Endothelial cell of umbilical vein (primary cell): ENCODE measurements around the gene EPDR1. TPM values are rescaled to one million over a fixed set of nuclear protein-coding genes. Genes with fewer than 3 reads are reported as not detected.

Experiments used
- BruUV-seq: library from RNA; stranded (reverse); fragments of 400-500 nt; replicated peaks from 2 replicates; lab custom pipeline; 2021; lab: Mats Ljungman, UMichigan
- CTCF ChIA-PET: fragments of 300-600, 350-600 bp; sonication (Branson Sonifier 250); formaldehyde crosslinking; loops from one replicate; lab custom pipeline; 2021; ENCODE audit warnings: antibody characterized with exemption, inconsistent platforms; lab: Charles Lee
- POLR2A ChIA-PET: fragments of 300-600, 350-600 bp; sonication (Branson Sonifier 250); formaldehyde crosslinking; loops from one replicate; lab custom pipeline; 2021; ENCODE audit warnings: antibody characterized with exemption, inconsistent platforms; lab: Charles Lee
- DNase-seq: peaks from one replicate; pipeline ENCODE4 v3.0.0-alpha.2; 2011; ENCODE audit warnings: low read depth, low spot score
- FAIRE-seq: peaks from 2 replicates; lab custom pipeline; 2011; peaks lifted over from hg19 to GRCh38; lab: Jason Lieb, UNC
- H2AFZ ChIP-seq: 2 replicates; pipeline ENCODE4 v1.6.0; 2012; ENCODE audit warnings: low read depth, low read length, control low read depth, inconsistent platforms
- H3K27ac ChIP-seq: 2 replicates; pipeline ENCODE4 v1.5.1; 2011; ENCODE audit warnings: low read depth, mild to moderate bottlenecking, control low read depth, low read length, moderate library complexity; ENCODE audit not compliant: insufficient read depth
- H3K27me3 ChIP-seq, 2 experiments: 2 replicates each; pipeline versions ENCODE4 v1.6.0 to v1.6.1; 2011; ENCODE audit warnings: low read length in 2 of 2, mixed read lengths in 1 of 2; ENCODE audit not compliant: control insufficient read depth in 2 of 2, insufficient read depth in 2 of 2
- H3K36me3 ChIP-seq, 2 experiments: 2 replicates in 1 of 2; 3 replicates in 1 of 2; pipeline ENCODE4 v1.5.1; 2011; ENCODE audit warnings: low read length in 2 of 2, mild to moderate bottlenecking in 1 of 2, moderate library complexity in 1 of 2; ENCODE audit not compliant: control insufficient read depth in 2 of 2, insufficient read depth in 2 of 2; ENCODE audit errors: extremely low read depth in 1 of 2
- H3K4me1 ChIP-seq: 3 replicates; pipeline ENCODE4 v1.5.1; 2011; ENCODE audit warnings: mild to moderate bottlenecking, low read length; ENCODE audit not compliant: control insufficient read depth, insufficient read depth; ENCODE audit errors: extremely low read depth
- H3K4me2 ChIP-seq: 2 replicates; pipeline ENCODE4 v1.6.1; 2011; ENCODE audit warnings: low read length, control low read depth, mixed read lengths; ENCODE audit not compliant: insufficient read depth
- H3K4me3 ChIP-seq, 3 experiments: fragments of 200-600 bp in 1 of 3; sonication (generic), shearing (Covaris generic) in 1 of 3; replicated peaks in 1 of 3; 2 replicates each; pipeline ENCODE4 v1.5.1; 2011 to 2016; ENCODE audit warnings: control low read depth in 3 of 3, low read length in 3 of 3, mild to moderate bottlenecking in 2 of 3, inconsistent platforms in 1 of 3, low read depth in 1 of 3, moderate library complexity in 1 of 3; ENCODE audit not compliant: insufficient read depth in 1 of 3
- H3K79me2 ChIP-seq: 2 replicates; pipeline ENCODE4 v1.6.0; 2012; ENCODE audit warnings: low read length, inconsistent platforms; ENCODE audit not compliant: control insufficient read depth, insufficient read depth
- H3K9ac ChIP-seq: replicated peaks from 2 replicates; pipeline ENCODE3; 2011; ENCODE audit warnings: low read length, control low read depth; ENCODE audit not compliant: insufficient read depth; ENCODE audit errors: extremely low read depth
- H3K9me1 ChIP-seq: replicated peaks from 3 replicates; pipeline ENCODE4 v1.6.0; 2011; ENCODE audit warnings: mild to moderate bottlenecking, low read length; ENCODE audit not compliant: control insufficient read depth, insufficient read depth; ENCODE audit errors: extremely low read depth
- H3K9me3 ChIP-seq: replicated peaks from 2 replicates; pipeline ENCODE4 v1.5.1; 2012; ENCODE audit warnings: low read length, inconsistent platforms; ENCODE audit not compliant: control insufficient read depth, insufficient read depth
- H4K20me1 ChIP-seq: replicated peaks from 2 replicates; pipeline ENCODE3; 2011; ENCODE audit warnings: mild to moderate bottlenecking, low read length; ENCODE audit not compliant: control insufficient read depth, insufficient read depth; ENCODE audit errors: extremely low read depth
- EZH2 ChIP-seq: IDR thresholded peaks from 2 replicates; pipeline ENCODE4 v1.6.1; 2012; ENCODE audit warnings: borderline replicate concordance, low read depth, mild to moderate bottlenecking, moderate library complexity, low read length, inconsistent platforms; ENCODE audit not compliant: severe bottlenecking
- FOS ChIP-seq: IDR thresholded peaks from 2 replicates; pipeline ENCODE4 v1.6.1; 2011; ENCODE audit warnings: mild to moderate bottlenecking, low read length, moderate library complexity, borderline replicate concordance; ENCODE audit not compliant: insufficient read depth
- GATA2 ChIP-seq: IDR thresholded peaks from 2 replicates; pipeline ENCODE4 v1.7.0; 2011; ENCODE audit warnings: low read depth, mild to moderate bottlenecking, moderate library complexity, mixed read lengths, low read length; ENCODE audit not compliant: insufficient read length, insufficient read depth
- JUN ChIP-seq: IDR thresholded peaks from 2 replicates; pipeline ENCODE4 v1.6.1; 2011; ENCODE audit warnings: borderline replicate concordance, low read depth; ENCODE audit not compliant: insufficient read length, insufficient read depth
- MYC ChIP-seq: IDR thresholded peaks from one replicate; pipeline ENCODE4 v1.6.1; 2011; ENCODE audit warnings: mild to moderate bottlenecking, low read depth, low read length
- POLR2A ChIP-seq: IDR thresholded peaks from 2 replicates; pipeline ENCODE4 v1.6.1; 2012; ENCODE audit warnings: low read depth, mild to moderate bottlenecking, control low read depth, low read length
- POLR2AphosphoS5 ChIP-seq: IDR thresholded peaks from 2 replicates; pipeline ENCODE4 v1.6.1; 2012; ENCODE audit warnings: low read depth, mild to moderate bottlenecking, control low read depth, low read length, moderate library complexity; ENCODE audit not compliant: insufficient read depth
- dilution Hi-C: fragments of 300-500 bp; cut with MboI; formaldehyde crosslinking; loops from one replicate; pipeline ENCODE4 v1.15.0; 2019; ENCODE audit warnings: low sequenced_read_pairs; ENCODE audit not compliant: extremely low pct_ligation_motif_present
- intact Hi-C: fragments of 100-400 bp; cut with micrococcal nuclease; formaldehyde crosslinking; loops from one replicate; pipeline ENCODE4 v1.10.0; 2022
- polyA plus RNA-seq, 4 experiments: library from polyadenylated mRNA; depleted of rRNA in 3 of 4; stranded (reverse) in 3 of 4; unstranded in 1 of 4; fragments of >200 nt; gene quantifications; 2 replicates each; pipeline versions ENCODE4 v1.2.1 to v1.2.3, GENCODE V29; 2011 to 2012; ENCODE audit warnings: missing spikeins in 1 of 4
- total RNA-seq: library from RNA; stranded (reverse); gene quantifications from 2 replicates; pipeline ENCODE4 v1.2.3, GENCODE V29; 2021
- TF ChIP-seq, protein P1 (sequence below): IDR thresholded peaks from 2 replicates; pipeline ENCODE4 v1.6.1; 2011; ENCODE audit not compliant: insufficient read depth, insufficient read length
- TF ChIP-seq, protein P2 (sequence below), 2 donors: IDR thresholded peaks; 1 replicate in 1 of 2; 2 replicates in 1 of 2; pipeline ENCODE4 v1.5.1; 2011; ENCODE audit warnings: low read length in 2 of 2, mild to moderate bottlenecking in 2 of 2, moderate library complexity in 2 of 2, control low read depth in 1 of 2, inconsistent platforms in 1 of 2, low read depth in 1 of 2; ENCODE audit not compliant: insufficient read depth in 1 of 2; ENCODE audit errors: extremely low read depth in 1 of 2

Gene EPDR1
- total and polyA plus RNA-seq, 2 donors (not counting 3 experiments of a cell fraction or from before 2014, with no cell fraction given), result 0.40 to 0.66 TPM

DNA sequence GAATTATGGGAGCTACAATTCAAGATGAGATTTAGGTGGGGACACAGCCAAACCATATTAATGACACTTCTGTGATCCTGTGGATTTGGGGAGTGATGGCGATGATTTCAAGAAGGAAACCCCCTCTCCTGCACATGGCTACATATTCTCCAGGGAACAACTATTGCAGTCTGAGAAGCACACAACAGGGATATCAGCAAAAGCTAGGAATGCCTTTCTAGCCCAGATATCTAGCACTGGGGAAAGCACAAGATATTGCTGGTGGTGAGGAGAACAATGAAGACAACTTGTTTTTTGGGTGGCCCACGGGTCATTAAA is 24.3 kb downstream of the EPDR1 start:
- Histone ChIP-seq H3K4me3 (no peak overlapping the region), H3K36me3 (no peaks in the 10 kb centered on the region), H3K9ac (no peak overlapping the region), H2AFZ (no peak overlapping the region), H3K27ac (no peak overlapping the region), H3K4me2 (no peak overlapping the region), H3K9me1 (no peaks in the 10 kb centered on the region), H4K20me1 (no peaks in the 10 kb centered on the region), H3K9me3 (no peaks in the 10 kb centered on the region), H3K79me2 (no peaks in the 10 kb centered on the region), H3K4me1 (no peaks in the 10 kb centered on the region), H3K27me3 (no peaks in the 10 kb centered on the region)
- FAIRE-seq (no peak), DNase-seq (no peak)
- intact Hi-C loops (no loop called here), dilution Hi-C loops (no loop called here)
- ChIA-PET POLR2A (no interaction called here), CTCF (no interaction called here)
- BruUV-seq, result no TSS peak
- TF ChIP-seq, protein P1, sequence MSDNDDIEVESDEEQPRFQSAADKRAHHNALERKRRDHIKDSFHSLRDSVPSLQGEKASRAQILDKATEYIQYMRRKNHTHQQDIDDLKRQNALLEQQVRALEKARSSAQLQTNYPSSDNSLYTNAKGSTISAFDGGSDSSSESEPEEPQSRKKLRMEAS, result no peak
- no peak for TF ChIP-seq POLR2AphosphoS5
- TF ChIP-seq MYC, result no peak
- TF ChIP-seq EZH2, result no peak
- no peak for TF ChIP-seq JUN
- TF ChIP-seq, protein P2, sequence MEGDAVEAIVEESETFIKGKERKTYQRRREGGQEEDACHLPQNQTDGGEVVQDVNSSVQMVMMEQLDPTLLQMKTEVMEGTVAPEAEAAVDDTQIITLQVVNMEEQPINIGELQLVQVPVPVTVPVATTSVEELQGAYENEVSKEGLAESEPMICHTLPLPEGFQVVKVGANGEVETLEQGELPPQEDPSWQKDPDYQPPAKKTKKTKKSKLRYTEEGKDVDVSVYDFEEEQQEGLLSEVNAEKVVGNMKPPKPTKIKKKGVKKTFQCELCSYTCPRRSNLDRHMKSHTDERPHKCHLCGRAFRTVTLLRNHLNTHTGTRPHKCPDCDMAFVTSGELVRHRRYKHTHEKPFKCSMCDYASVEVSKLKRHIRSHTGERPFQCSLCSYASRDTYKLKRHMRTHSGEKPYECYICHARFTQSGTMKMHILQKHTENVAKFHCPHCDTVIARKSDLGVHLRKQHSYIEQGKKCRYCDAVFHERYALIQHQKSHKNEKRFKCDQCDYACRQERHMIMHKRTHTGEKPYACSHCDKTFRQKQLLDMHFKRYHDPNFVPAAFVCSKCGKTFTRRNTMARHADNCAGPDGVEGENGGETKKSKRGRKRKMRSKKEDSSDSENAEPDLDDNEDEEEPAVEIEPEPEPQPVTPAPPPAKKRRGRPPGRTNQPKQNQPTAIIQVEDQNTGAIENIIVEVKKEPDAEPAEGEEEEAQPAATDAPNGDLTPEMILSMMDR (IDR thresholded peaks at IDR 0.05; ENCODE audit: extremely low read depth in 1 of 2, insufficient read depth in 1 of 2, low read depth in 1 of 2, low read length in 2 of 2), result no peak
- no peak for TF ChIP-seq FOS
- TF ChIP-seq POLR2A, result no peak
- TF ChIP-seq GATA2, result no peak
